CD14-positive monocyte (primary cell): Measurements from ENCODE around the gene RGMB. TPM values are rescaled to one million over a fixed set of nuclear protein-coding genes. Genes with fewer than 3 reads are reported as not detected.
"Not testable (repeated sequence)": the region's sequence is repeated elsewhere in the genome, so short reads cannot be mapped to it uniquely, and the experiment has no call there.

Source experiments
- DNase-seq, 3 donors: peaks; one replicate each; pipeline ENCODE4 v3.0.0-alpha.2; 2011 to 2022
- H2AFZ ChIP-seq: 2 replicates; pipeline ENCODE4 v1.6.0; 2012; ENCODE audit warnings: mild to moderate bottlenecking, low read depth, low read length, inconsistent platforms; ENCODE audit not compliant: insufficient read depth, poor library complexity, severe bottlenecking
- H3K27ac ChIP-seq, 2 donors: 1 replicate in 1 of 2; 2 replicates in 1 of 2; pipeline ENCODE4 v1.5.1; 2012 to 2013; ENCODE audit warnings: low read length in 2 of 2, control low read depth in 1 of 2, inconsistent platforms in 1 of 2, low read depth in 1 of 2, mild to moderate bottlenecking in 1 of 2
- H3K27me3 ChIP-seq, 2 donors: one replicate each; pipeline versions ENCODE4 v1.6.0 to v1.6.1; 2011 to 2013; ENCODE audit warnings: low read length in 2 of 2; ENCODE audit not compliant: control insufficient read depth in 2 of 2, insufficient read depth in 2 of 2
- H3K36me3 ChIP-seq, 2 donors: replicated peaks in 1 of 2; 1 replicate in 1 of 2; 2 replicates in 1 of 2; pipeline versions ENCODE4 v1.5.1 to v1.6.1; 2012 to 2013; ENCODE audit warnings: low read length in 2 of 2, control low read depth in 1 of 2, inconsistent platforms in 1 of 2, mild to moderate bottlenecking in 1 of 2; ENCODE audit not compliant: insufficient read depth in 2 of 2, control insufficient read depth in 1 of 2
- H3K4me1 ChIP-seq, 2 donors: 1 replicate in 1 of 2; 2 replicates in 1 of 2; pipeline versions ENCODE4 v1.5.1 to v1.6.1; 2012 to 2013; ENCODE audit warnings: low read length in 2 of 2, control low read depth in 1 of 2, inconsistent platforms in 1 of 2, mild to moderate bottlenecking in 1 of 2, moderate library complexity in 1 of 2; ENCODE audit not compliant: insufficient read depth in 2 of 2, control insufficient read depth in 1 of 2
- H3K4me2 ChIP-seq: replicated peaks from 2 replicates; pipeline ENCODE3; 2012; ENCODE audit warnings: low read length, moderate library complexity, mild to moderate bottlenecking; ENCODE audit not compliant: poor library complexity, severe bottlenecking; ENCODE audit errors: extremely low read depth
- H3K4me3 ChIP-seq, 3 experiments: fragments of 200-600 bp in 1 of 3; sonication (generic) in 1 of 3; replicated peaks in 1 of 3; 1 replicate in 2 of 3; 2 replicates in 1 of 3; pipeline ENCODE4 v1.5.1; 2011 to 2013; ENCODE audit warnings: low read length in 3 of 3, mild to moderate bottlenecking in 3 of 3, control low read depth in 2 of 3, low read depth in 2 of 3, inconsistent platforms in 1 of 3, moderate library complexity in 1 of 3
- H3K79me2 ChIP-seq: 2 replicates; pipeline ENCODE4 v1.6.0; 2012; ENCODE audit warnings: mild to moderate bottlenecking, control low read depth, inconsistent platforms, low read length, moderate library complexity; ENCODE audit not compliant: insufficient read depth
- H3K9ac ChIP-seq: 2 replicates; pipeline ENCODE4 v1.6.0; 2017; ENCODE audit warnings: low read length, mild to moderate bottlenecking; ENCODE audit not compliant: insufficient read depth, poor library complexity, severe bottlenecking
- H3K9me3 ChIP-seq, 2 donors: replicated peaks in 1 of 2; 1 replicate in 1 of 2; 2 replicates in 1 of 2; pipeline versions ENCODE4 v1.5.1 to v1.6.1; 2012 to 2013; ENCODE audit warnings: low read length in 2 of 2, control low read depth in 1 of 2; ENCODE audit not compliant: control insufficient read depth in 1 of 2, insufficient read depth in 1 of 2
- H4K20me1 ChIP-seq: 2 replicates; pipeline ENCODE4 v1.6.0; 2012; ENCODE audit warnings: mild to moderate bottlenecking, low read length, control low read depth, moderate library complexity; ENCODE audit not compliant: insufficient read depth
- H3K27ac Mint-ChIP-seq, 7 donors: one replicate each; pipeline ENCODE4 v1.8.0; 2020; ENCODE audit warnings: mild to moderate bottlenecking in 7 of 7, mixed read lengths in 7 of 7, moderate library complexity in 6 of 7, inconsistent platforms in 2 of 7
- H3K27me3 Mint-ChIP-seq, 3 donors: one replicate each; pipeline ENCODE4 v1.8.0; 2021 to 2022; ENCODE audit warnings: low read depth in 3 of 3, mild to moderate bottlenecking in 3 of 3, mixed read lengths in 3 of 3, moderate library complexity in 3 of 3, inconsistent platforms in 1 of 3
- H3K36me3 Mint-ChIP-seq, 2 donors: one replicate each; pipeline ENCODE4 v1.8.0; 2020; ENCODE audit warnings: mixed read lengths in 2 of 2, inconsistent platforms in 1 of 2, mild to moderate bottlenecking in 1 of 2
- H3K4me1 Mint-ChIP-seq: one replicate; pipeline ENCODE4 v1.8.0; 2020; ENCODE audit warnings: mild to moderate bottlenecking, mixed read lengths
- H3K4me3 Mint-ChIP-seq, 2 donors: one replicate each; pipeline ENCODE4 v1.8.0; 2020; ENCODE audit warnings: mild to moderate bottlenecking in 2 of 2, mixed read lengths in 2 of 2, moderate library complexity in 1 of 2
- H3K9me3 Mint-ChIP-seq, 7 donors: one replicate each; pipeline ENCODE4 v1.8.0; 2020 to 2022; ENCODE audit warnings: mixed read lengths in 7 of 7, mild to moderate bottlenecking in 6 of 7, moderate library complexity in 6 of 7, inconsistent platforms in 2 of 7
- WGBS: methylation state at CpG from one replicate; pipeline ENCODE4 v1.1.5; 2013; ENCODE audit warnings: missing lambda C conversion rate; ENCODE audit not compliant: insufficient coverage; 5-methylcytosine and 5-hydroxymethylcytosine counted together
- intact Hi-C, 2 donors: fragments of 100-400 bp; cut with micrococcal nuclease; formaldehyde crosslinking; loops; one replicate each; pipeline versions ENCODE4 v1.15.0 to v1.15.1; 2023
- polyA plus RNA-seq, 3 donors: library from polyadenylated mRNA; depleted of rRNA in 1 of 3; unstranded in 2 of 3; stranded (reverse) in 1 of 3; fragments of 300-500 nt in 2 of 3; fragments of >200 nt in 1 of 3; fragmentation: Illumina TruSeq in 2 of 3; gene quantifications; 1 replicate in 2 of 3; 2 replicates in 1 of 3; pipeline ENCODE4 v1.2.3, GENCODE V29; 2012 to 2021
- TF ChIP-seq, protein P1 (sequence below): fragments of 200-600 bp; IDR thresholded peaks from one replicate; pipeline ENCODE4 v1.8.0; 2022; ENCODE audit warnings: antibody characterized with exemption, mild to moderate bottlenecking

The RGMB gene
- polyA plus RNA-seq, 3 donors, result 0.12 to 0.17 TPM; not detected in 1

DNA sequence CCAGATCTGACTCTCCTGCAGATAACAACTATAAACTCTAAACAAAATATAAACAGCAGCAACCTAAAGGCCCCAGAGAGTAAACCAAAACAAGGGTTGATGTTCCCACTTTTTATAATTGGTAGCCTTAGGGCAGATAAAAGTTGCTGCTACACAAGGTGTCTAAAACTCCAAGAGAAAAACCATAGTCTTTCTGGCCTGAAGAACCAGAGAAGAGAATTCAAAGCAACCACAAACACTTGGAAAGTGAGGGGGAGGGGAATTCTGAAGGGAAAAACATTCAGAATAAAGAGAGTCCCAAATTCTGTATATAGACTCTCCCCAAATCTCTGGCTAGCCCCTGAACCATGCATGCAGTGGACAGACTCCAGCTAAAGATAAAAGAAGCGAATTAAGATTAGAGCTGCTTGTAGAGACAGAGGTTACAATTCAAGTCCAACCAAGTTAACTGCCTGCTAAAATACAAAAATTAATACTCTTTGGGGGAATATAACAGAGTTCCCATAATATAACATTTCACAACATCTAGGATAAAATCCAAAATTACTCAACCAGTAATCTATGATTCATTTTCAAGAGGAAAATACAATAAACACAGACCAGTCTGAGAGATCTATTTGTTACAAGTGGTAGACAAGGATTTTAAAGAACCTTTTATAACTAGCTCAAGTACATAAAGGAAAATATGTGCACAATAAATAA is 37.5 kb upstream of the RGMB start:
- no peaks in the 10 kb centered on the region for H3K79me2 ChIP-seq
- no peaks in the 10 kb centered on the region for H3K36me3 ChIP-seq
- no peaks in the 10 kb centered on the region for H3K36me3 Mint-ChIP-seq
- H3K9ac ChIP-seq, result no peak overlapping the region
- no peaks in the 10 kb centered on the region for H4K20me1 ChIP-seq
- no peak overlapping the region for H2AFZ ChIP-seq
- no CpG with 5 or more reads among the region's 1 CpG for whole genome bisulfite sequencing
- H3K4me1 Mint-ChIP-seq, result no peaks in the 10 kb centered on the region
- no peak for DNase-seq
- no peaks in the 10 kb centered on the region for H3K4me1 ChIP-seq
- H3K4me2 ChIP-seq, result no peak overlapping the region
- no peak overlapping the region for H3K4me3 Mint-ChIP-seq
- intact Hi-C loops, result no loop called here
- H3K4me3 ChIP-seq, result no peak overlapping the region
- H3K27ac Mint-ChIP-seq, result no peak overlapping the region
- H3K9me3 Mint-ChIP-seq, result peaks cover 0 to 11% (median 2%) of the 10 kb centered on the region in 7 donors
- H3K27ac ChIP-seq, result no peak overlapping the region
- H3K27me3 ChIP-seq, result no peaks in the 10 kb centered on the region
- peaks cover 0 to 2% (median 1%) of the 10 kb centered on the region in 3 donors for H3K27me3 Mint-ChIP-seq
- H3K9me3 ChIP-seq, result no peaks in the 10 kb centered on the region
- TF ChIP-seq, protein P1, sequence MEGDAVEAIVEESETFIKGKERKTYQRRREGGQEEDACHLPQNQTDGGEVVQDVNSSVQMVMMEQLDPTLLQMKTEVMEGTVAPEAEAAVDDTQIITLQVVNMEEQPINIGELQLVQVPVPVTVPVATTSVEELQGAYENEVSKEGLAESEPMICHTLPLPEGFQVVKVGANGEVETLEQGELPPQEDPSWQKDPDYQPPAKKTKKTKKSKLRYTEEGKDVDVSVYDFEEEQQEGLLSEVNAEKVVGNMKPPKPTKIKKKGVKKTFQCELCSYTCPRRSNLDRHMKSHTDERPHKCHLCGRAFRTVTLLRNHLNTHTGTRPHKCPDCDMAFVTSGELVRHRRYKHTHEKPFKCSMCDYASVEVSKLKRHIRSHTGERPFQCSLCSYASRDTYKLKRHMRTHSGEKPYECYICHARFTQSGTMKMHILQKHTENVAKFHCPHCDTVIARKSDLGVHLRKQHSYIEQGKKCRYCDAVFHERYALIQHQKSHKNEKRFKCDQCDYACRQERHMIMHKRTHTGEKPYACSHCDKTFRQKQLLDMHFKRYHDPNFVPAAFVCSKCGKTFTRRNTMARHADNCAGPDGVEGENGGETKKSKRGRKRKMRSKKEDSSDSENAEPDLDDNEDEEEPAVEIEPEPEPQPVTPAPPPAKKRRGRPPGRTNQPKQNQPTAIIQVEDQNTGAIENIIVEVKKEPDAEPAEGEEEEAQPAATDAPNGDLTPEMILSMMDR, result no peak

GRCh38 chr5:98736753-98737152 is 36.7 kb upstream of the RGMB start:
- Histone ChIP-seq H2AFZ (no peak overlapping the region), H3K4me3 (no peak overlapping the region), H4K20me1 (no peaks in the 10 kb centered on the region), H3K36me3 (no peaks in the 10 kb centered on the region), H3K27ac (no peak overlapping the region), H3K27me3 (no peaks in the 10 kb centered on the region), H3K4me1 (no peaks in the 10 kb centered on the region), H3K9ac (no peak overlapping the region), H3K4me2 (no peak overlapping the region), H3K79me2 (no peaks in the 10 kb centered on the region), H3K9me3 (no peaks in the 10 kb centered on the region)
- intact Hi-C loops, result no loop called here
- Mint-ChIP-seq H3K27me3 (peaks cover 0 to 2% (median 1%) of the 10 kb centered on the region in 3 donors), H3K4me1 (no peaks in the 10 kb centered on the region), H3K4me3 (no peak overlapping the region), H3K9me3 (peaks cover 0 to 11% (median 2%) of the 10 kb centered on the region in 7 donors), H3K36me3 (no peaks in the 10 kb centered on the region), H3K27ac (no peak overlapping the region)
- TF ChIP-seq, protein P1, result no peak
- no peak for DNase-seq

DNA sequence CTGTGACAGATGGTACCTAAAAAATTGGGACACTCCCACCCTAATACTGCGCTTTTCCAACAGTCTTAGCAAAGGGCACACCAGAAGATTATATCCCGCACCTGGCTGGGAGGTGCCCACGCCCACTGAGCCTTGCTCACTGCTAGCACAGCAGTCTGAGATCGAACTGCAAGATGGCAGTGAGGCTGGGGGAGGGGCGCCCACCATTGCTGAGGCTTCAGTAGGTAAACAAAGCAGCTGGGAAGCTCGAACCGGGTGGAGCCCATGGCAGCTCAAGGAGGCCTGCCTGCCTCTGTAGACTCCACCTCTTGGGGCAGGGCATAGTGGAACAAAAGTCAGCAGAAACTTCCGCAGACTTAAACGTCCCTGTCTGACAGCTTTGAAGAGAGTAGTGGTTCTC is 36.0 kb upstream of the RGMB start:
- H3K27me3 Mint-ChIP-seq, H3K9ac ChIP-seq, intact Hi-C loops: not testable (repeated sequence)

More for the DNA sequence above, 36.0 kb upstream of the RGMB start:
- H3K9me3 ChIP-seq, H3K36me3 Mint-ChIP-seq, H3K4me1 Mint-ChIP-seq, H3K27me3 ChIP-seq, H3K4me2 ChIP-seq, H3K4me3 Mint-ChIP-seq, H3K27ac Mint-ChIP-seq, DNase-seq, H3K36me3 ChIP-seq, H3K4me1 ChIP-seq, H3K4me3 ChIP-seq, H3K27ac ChIP-seq, H2AFZ ChIP-seq, H3K79me2 ChIP-seq, H4K20me1 ChIP-seq: not testable (repeated sequence)
- H3K9me3 Mint-ChIP-seq, result peaks cover 0 to 11% (median 2%) of the 10 kb centered on the region in 7 donors
- WGBS, result 88% methylated on average over 8 of the region's 9 CpGs
